GM12892 (cell line): Measurements from ENCODE around the gene BAIAP3.

ENCODE experiments used
- POLR2A ChIP-seq: IDR thresholded peaks from 2 replicates; pipeline ENCODE4 v1.6.1; 2011; ENCODE audit warnings: low read depth, low read length, control low read depth
- POLR2AphosphoS5 ChIP-seq: IDR thresholded peaks from 2 replicates; pipeline ENCODE4 v1.6.1; 2011; ENCODE audit warnings: low read depth, low read length, control low read depth

- no peak for TF ChIP-seq POLR2A
- TF ChIP-seq POLR2AphosphoS5 = no peak
Observed at GRCh38 chr16:1392826-1393225, 59.4 kb downstream of the BAIAP3 start.
